ENCODE results near the gene POLR3F. TPM values are rescaled to one million over a fixed set of nuclear protein-coding genes. Genes with fewer than 3 reads are reported as not detected.

POLR3F gene
- total and polyA plus RNA-seq, 2 donors (not counting 3 experiments of a cell fraction or from before 2014, with no cell fraction given): 4.5 to 9.8 TPM

DNA sequence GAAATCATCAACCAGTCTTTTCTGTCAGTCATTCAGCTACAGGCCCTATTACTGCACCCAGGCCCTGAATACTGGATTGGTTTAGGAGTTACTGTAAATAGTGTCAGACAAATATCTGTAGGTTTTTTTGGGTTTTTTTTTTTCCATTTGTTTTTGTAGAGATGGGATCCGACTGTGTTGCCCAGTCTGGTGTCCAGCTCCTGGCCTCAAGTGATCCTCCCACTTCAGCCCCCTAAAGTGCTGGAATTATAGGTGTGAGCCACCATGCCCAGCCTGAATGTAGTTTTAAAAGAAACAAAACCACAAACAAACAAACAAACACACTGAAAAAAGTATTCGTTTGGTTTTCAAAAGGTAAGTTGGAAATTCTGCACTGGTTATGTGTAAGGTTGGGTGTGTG is 40.0 kb upstream of the POLR3F start:
- Histone ChIP-seq H3K27me3 (ENCODE audit: control insufficient read depth in 2 of 2, insufficient read depth in 2 of 2, low read length in 2 of 2) (no peaks in the 10 kb centered on the region), H3K9me1 (replicated peaks; ENCODE audit: control insufficient read depth, extremely low read depth, insufficient read depth, low read length) (no peaks in the 10 kb centered on the region), H3K4me2 (ENCODE audit: insufficient read depth, low read length) (no peak overlapping the region), H3K4me1 (ENCODE audit: control insufficient read depth, extremely low read depth, insufficient read depth, low read length) (peaks cover 2% of the 10 kb centered on the region), H3K79me2 (ENCODE audit: control insufficient read depth, insufficient read depth, low read length) (no peaks in the 10 kb centered on the region), H3K9me3 (replicated peaks; ENCODE audit: control insufficient read depth, insufficient read depth, low read length) (no peaks in the 10 kb centered on the region), H3K27ac (ENCODE audit: insufficient read depth, low read depth, low read length) (no peak overlapping the region), H3K36me3 (ENCODE audit: control insufficient read depth in 2 of 2, extremely low read depth in 1 of 2, insufficient read depth in 2 of 2, low read length in 2 of 2) (no peaks in the 10 kb centered on the region), H3K4me3 (replicated peaks in 1 of 3; ENCODE audit: insufficient read depth in 1 of 3, low read depth in 1 of 3, low read length in 3 of 3) (no peak overlapping the region), H4K20me1 (replicated peaks; ENCODE audit: control insufficient read depth, extremely low read depth, insufficient read depth, low read length) (no peaks in the 10 kb centered on the region), H3K9ac (replicated peaks; ENCODE audit: extremely low read depth, insufficient read depth, low read length) (no peak overlapping the region), H2AFZ (ENCODE audit: low read depth, low read length) (no peak overlapping the region)
- intact Hi-C loops (cut with micrococcal nuclease) (no loop called here), dilution Hi-C loops (cut with MboI; ENCODE audit: extremely low pct_ligation_motif_present, low sequenced_read_pairs) (no loop called here)
- no peak for TF ChIP-seq MAX (IDR thresholded peaks at IDR 0.05; ENCODE audit: insufficient read depth, insufficient read length)
- TF ChIP-seq, protein P1, sequence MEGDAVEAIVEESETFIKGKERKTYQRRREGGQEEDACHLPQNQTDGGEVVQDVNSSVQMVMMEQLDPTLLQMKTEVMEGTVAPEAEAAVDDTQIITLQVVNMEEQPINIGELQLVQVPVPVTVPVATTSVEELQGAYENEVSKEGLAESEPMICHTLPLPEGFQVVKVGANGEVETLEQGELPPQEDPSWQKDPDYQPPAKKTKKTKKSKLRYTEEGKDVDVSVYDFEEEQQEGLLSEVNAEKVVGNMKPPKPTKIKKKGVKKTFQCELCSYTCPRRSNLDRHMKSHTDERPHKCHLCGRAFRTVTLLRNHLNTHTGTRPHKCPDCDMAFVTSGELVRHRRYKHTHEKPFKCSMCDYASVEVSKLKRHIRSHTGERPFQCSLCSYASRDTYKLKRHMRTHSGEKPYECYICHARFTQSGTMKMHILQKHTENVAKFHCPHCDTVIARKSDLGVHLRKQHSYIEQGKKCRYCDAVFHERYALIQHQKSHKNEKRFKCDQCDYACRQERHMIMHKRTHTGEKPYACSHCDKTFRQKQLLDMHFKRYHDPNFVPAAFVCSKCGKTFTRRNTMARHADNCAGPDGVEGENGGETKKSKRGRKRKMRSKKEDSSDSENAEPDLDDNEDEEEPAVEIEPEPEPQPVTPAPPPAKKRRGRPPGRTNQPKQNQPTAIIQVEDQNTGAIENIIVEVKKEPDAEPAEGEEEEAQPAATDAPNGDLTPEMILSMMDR (IDR thresholded peaks at IDR 0.05; ENCODE audit: extremely low read depth in 1 of 2, insufficient read depth in 1 of 2, low read depth in 1 of 2, low read length in 2 of 2): no peak
- TF ChIP-seq MYC (IDR thresholded peaks at IDR 0.05; ENCODE audit: low read depth, low read length): no peak
- no peak for TF ChIP-seq FOS (IDR thresholded peaks at IDR 0.05; ENCODE audit: borderline replicate concordance, insufficient read depth, low read length)
- TF ChIP-seq EZH2 (IDR thresholded peaks at IDR 0.05; ENCODE audit: borderline replicate concordance, low read depth, low read length, severe bottlenecking): no peak
- TF ChIP-seq GATA2 (IDR thresholded peaks at IDR 0.05; ENCODE audit: insufficient read depth, insufficient read length, low read depth, low read length): no peak
- TF ChIP-seq POLR2AphosphoS5 (IDR thresholded peaks at IDR 0.05; ENCODE audit: insufficient read depth, low read depth, low read length): no peak
- TF ChIP-seq POLR2A (IDR thresholded peaks at IDR 0.05; ENCODE audit: low read depth, low read length): no peak
- TF ChIP-seq JUN (IDR thresholded peaks at IDR 0.05; ENCODE audit: borderline replicate concordance, insufficient read depth, insufficient read length, low read depth): no peak
- ChIA-PET CTCF (no interaction called here), POLR2A (no interaction called here)
- DNase-seq (ENCODE audit: low read depth, low spot score): no peak
- no TSS peak for BruUV-seq (replicated peaks)
- no peak for FAIRE-seq
